AG04450 (cell line): ENCODE results near the gene FAM163B. TPM values are rescaled to one million over a fixed set of nuclear protein-coding genes. Genes with fewer than 3 reads are reported as not detected.

Source experiments
- CTCF ChIA-PET: fragments of 300-600, 350-600 bp; formaldehyde crosslinking; extraction: SDS; loops from one replicate; lab custom pipeline; 2022; ENCODE audit warnings: antibody characterized with exemption, inconsistent platforms; lab: Charles Lee
- POLR2A ChIA-PET: fragments of 350-600 bp; formaldehyde crosslinking; extraction: SDS; loops from one replicate; lab custom pipeline; 2021; ENCODE audit warnings: antibody characterized with exemption, inconsistent platforms; lab: Yijun Ruan, JAX
- DNase-seq: peaks from one replicate; pipeline ENCODE4 v3.0.0-alpha.2; 2011; ENCODE audit warnings: low read depth, low spot score
- H3K27ac ChIP-seq: one replicate; pipeline ENCODE4 v1.5.1; 2012; ENCODE audit warnings: low read depth, low read length, control low read depth
- H3K27me3 ChIP-seq: one replicate; pipeline ENCODE4 v1.6.0; 2012; ENCODE audit warnings: low read length; ENCODE audit not compliant: control insufficient read depth, insufficient read depth
- H3K4me3 ChIP-seq: 2 replicates; pipeline ENCODE4 v1.5.1; 2011; ENCODE audit warnings: mild to moderate bottlenecking, low read depth, low read length, control low read depth
- H3K9me3 ChIP-seq: 2 replicates; pipeline ENCODE4 v1.5.1; 2012; ENCODE audit warnings: low read length; ENCODE audit not compliant: control insufficient read depth, insufficient read depth
- polyA plus RNA-seq: library from polyadenylated mRNA; depleted of rRNA; stranded (reverse); fragments of >200 nt; gene quantifications from 2 replicates; pipeline ENCODE4 v1.2.3, GENCODE V29; 2011; rRNA removed
- TF ChIP-seq, protein P1 (sequence below): IDR thresholded peaks from 2 replicates; pipeline ENCODE4 v1.5.1; 2011; ENCODE audit warnings: low read depth, low read length, control low read depth, inconsistent platforms

FAM163B gene
- polyA plus RNA-seq, 1 experiment: not detected

DNA sequence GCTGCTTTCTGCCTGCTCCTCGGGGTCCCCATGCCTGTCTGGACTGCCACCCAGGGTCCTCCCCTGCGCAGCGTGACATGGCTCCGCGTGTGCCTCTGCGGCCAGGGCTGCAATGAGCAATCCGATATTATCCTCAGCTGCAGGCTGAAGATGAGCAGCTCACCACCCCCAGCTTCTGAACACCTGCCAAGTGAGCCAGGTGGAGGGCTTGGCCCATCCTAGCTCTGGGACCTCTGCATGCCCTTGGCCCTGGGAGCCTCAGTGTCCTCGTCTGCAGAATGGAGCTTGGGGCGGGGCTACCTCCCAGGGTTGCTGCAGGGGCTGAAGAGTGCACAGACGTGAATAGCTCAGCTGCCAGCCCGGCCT, 80.3 kb downstream of the FAM163B start:
- H3K9me3 ChIP-seq: no peaks in the 10 kb centered on the region; the same call in 1 of the 2 replicates
- POLR2A ChIA-PET: no interaction called here
- no peak overlapping the region for H3K27ac ChIP-seq
- CTCF ChIA-PET: no interaction called here
- no peak overlapping the region for H3K4me3 ChIP-seq
- TF ChIP-seq, protein P1, sequence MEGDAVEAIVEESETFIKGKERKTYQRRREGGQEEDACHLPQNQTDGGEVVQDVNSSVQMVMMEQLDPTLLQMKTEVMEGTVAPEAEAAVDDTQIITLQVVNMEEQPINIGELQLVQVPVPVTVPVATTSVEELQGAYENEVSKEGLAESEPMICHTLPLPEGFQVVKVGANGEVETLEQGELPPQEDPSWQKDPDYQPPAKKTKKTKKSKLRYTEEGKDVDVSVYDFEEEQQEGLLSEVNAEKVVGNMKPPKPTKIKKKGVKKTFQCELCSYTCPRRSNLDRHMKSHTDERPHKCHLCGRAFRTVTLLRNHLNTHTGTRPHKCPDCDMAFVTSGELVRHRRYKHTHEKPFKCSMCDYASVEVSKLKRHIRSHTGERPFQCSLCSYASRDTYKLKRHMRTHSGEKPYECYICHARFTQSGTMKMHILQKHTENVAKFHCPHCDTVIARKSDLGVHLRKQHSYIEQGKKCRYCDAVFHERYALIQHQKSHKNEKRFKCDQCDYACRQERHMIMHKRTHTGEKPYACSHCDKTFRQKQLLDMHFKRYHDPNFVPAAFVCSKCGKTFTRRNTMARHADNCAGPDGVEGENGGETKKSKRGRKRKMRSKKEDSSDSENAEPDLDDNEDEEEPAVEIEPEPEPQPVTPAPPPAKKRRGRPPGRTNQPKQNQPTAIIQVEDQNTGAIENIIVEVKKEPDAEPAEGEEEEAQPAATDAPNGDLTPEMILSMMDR: no peak
- peaks cover 82% of the 10 kb centered on the region for H3K27me3 ChIP-seq
- DNase-seq: no peak

DNA sequence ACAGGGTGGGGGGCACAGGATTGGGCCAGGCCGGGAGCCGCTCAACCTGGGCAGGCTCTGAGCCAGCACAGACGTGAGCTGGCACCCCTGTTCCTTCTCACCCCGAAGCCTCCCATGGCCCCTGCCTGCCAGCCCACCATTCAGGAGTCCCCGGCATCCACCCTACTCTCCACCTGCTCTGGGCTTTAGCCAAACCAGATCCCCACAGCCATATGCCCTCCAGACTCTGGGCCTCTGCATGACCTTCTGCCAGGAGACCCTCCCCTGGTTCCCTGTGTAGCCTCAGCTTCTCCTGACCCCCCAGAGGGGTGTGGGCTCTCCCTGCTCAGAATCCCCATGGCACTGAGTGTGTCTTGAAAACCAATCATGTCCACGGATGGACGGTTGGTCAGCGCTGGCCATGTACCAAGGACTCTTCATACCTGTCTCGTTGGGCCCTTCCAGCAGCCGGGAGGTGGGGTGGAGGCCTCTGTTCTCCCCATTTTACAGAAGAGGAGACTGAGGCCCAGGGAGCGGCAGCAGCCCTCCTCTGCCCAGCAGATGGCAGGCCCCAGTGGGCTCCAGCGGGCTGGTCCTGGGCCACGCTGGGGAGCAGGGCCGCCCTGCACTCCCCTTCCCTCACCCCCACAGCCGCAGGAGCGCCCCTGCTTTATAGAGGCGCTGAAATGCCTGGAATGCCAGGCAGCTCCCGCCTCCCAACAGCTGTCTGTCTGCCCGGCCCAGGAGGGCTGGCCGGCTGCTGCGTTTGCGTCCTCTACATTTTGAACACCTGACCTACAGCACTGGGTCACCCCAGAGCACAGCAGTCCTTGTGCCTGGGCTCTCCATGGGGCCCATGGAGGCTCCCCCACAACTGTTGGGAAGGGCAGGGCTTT, 81.0 kb downstream of the FAM163B start:
- H3K27me3 ChIP-seq: peaks cover 83% of the 10 kb centered on the region
- ChIA-PET CTCF (no interaction called here), POLR2A (no interaction called here)
- no peak overlapping the region for H3K4me3 ChIP-seq
- H3K9me3 ChIP-seq: no peaks in the 10 kb centered on the region; the same call in 1 of the 2 replicates
- no peak for DNase-seq
- TF ChIP-seq, protein P1: no peak
- no peak overlapping the region for H3K27ac ChIP-seq

DNA sequence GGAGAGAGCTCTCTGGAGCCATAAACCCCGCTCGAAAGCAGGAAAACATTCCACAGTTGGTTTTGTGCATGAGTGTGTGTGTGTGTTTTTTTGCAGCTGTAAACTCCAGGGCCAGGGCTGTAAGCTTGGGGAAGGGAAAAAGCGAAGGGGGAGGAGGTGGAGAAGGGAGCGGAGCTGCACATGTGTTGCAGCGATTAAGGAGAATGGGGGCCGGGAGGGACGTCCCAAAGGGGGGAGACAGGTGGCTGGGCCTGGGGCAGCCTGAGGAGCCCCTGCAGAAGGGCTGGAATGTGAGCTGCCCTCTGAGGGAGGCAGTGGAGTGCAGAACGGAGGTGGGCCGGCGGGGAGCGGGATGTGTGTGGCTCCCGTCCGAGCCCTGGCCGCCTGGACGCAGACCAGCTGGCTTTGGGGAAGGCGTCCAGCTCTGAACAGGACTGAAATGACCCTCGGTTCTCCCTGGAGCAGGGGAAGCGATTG, 81.7 kb downstream of the FAM163B start:
- CTCF ChIA-PET: no interaction called here
- POLR2A ChIA-PET: no interaction called here
- DNase-seq: no peak
- TF ChIP-seq, protein P1: no peak
- Histone ChIP-seq H3K4me3 (no peak overlapping the region), H3K27ac (no peak overlapping the region), H3K9me3 (no peaks in the 10 kb centered on the region; the same call in 1 of the 2 replicates), H3K27me3 (peaks cover 83% of the 10 kb centered on the region)

Other genes with a start within 250 kb of the FAM163B start
- gene SURF4, start 233.3 kb downstream of the FAM163B start, polyA plus RNA-seq: 293 and 296 TPM in 2 replicates
- gene STKLD1, start 233.0 kb downstream of the FAM163B start, polyA plus RNA-seq: 0.95 and 1.4 TPM in 2 replicates
- 19.4 and 21.0 TPM in 2 replicates for gene REXO4, start 191.4 kb downstream of the FAM163B start, polyA plus RNA-seq
- gene ADAMTS13, start 187.0 kb downstream of the FAM163B start, polyA plus RNA-seq: 0.86 and 0.94 TPM in 2 replicates
- gene CACFD1, start 149.4 kb downstream of the FAM163B start, polyA plus RNA-seq: 9.2 and 10.3 TPM in 2 replicates
- gene SLC2A6, start 130.3 kb downstream of the FAM163B start, polyA plus RNA-seq: 1.7 and 2.3 TPM in 2 replicates
- not detected in 2 replicates for gene MYMK, start 84.4 kb downstream of the FAM163B start, polyA plus RNA-seq
- gene ADAMTSL2, start 74.7 kb downstream of the FAM163B start, polyA plus RNA-seq: not detected in 2 replicates
- gene DBH, start 27.0 kb upstream of the FAM163B start, polyA plus RNA-seq: not detected in 2 replicates
- 1.3 and 2.2 TPM in 2 replicates for gene SARDH, start 129.0 kb upstream of the FAM163B start, polyA plus RNA-seq